ENCODE data around the gene P2RX6.

P2RX6 gene

DNA sequence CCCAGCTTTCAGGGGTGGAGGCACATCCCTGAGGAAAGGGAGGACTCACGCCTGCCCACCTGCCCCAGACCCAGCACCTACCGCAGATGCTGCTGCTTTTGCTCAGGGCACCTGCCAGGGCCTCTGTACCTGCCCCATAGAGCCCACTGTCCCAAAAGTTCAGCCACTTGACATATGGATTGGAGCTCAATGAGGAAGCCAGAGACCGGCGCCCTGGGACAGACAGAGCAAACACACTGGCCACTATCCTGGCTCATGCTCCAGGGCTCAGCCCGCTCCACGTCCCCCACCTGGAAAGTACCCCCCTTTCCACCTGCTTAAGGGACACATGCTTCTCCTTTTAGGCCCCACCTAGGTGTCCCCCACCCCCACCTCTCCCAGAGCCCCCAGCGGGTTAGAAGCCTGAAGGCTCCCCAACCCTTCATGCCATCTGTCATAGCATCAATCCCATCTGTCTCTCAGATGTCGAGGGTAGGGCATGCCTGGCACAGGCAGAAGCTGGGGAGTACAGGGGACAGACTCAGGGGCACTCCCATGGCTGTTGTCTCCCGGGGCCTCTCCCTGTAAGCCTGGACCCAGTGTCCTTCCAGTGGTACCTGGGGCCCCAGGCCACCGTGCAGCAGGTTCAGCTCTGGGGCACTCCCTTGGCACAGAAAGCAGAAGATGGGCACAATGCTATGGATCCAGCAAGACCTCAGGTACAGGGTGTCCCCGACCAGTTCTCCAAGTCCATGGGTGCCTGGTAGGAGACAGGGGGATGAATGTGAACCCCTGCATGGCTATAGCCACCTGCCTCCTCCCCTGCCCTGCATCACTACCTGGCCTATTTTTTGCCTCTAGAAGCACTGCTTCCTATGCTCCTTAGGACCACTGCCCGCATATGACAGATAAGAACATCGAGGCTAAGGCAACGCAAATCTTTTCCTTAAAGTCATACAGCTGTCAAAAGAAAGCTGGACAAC is 2.2 kb upstream of the P2RX6 start:
- DNase-seq (ENCODE audit: low spot score): no peak

DNA sequence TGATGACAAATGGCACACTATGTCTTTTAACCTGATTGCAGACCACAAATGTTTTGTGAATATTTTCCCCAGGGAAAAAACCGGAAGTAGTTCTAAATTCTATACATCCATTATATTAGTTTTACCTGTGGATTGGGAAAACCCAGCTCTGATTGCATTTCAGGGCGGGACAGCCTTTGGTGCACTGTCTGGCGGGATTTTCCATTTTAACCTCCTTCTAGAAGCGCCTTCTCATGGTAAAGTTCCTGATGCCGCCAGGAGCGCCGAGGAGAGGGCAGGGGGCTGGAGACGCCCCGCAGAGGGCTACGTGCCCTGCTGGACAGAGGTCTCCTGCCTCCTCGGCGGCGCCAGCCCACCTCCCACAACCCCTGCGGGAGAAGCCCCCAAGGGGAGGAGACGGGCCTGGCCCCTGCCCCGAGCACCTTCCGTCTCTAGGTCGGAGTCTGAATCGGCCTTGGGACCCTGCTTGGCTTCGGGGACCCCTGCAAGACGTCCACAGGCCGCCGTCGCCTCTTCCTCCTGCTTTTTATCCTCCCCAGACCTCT is 1.2 kb upstream of the P2RX6 start:
- no peak for DNase-seq (ENCODE audit: low spot score)

GRCh38 chr22:21014202-21014725 is 701 bp upstream of the P2RX6 start:
- peak; percentile 58 for DNase-seq (ENCODE audit: low spot score)

GRCh38 chr22:21015466-21016006 is 571 bp downstream of the P2RX6 start:
- no peak for DNase-seq (ENCODE audit: low spot score)

DNA sequence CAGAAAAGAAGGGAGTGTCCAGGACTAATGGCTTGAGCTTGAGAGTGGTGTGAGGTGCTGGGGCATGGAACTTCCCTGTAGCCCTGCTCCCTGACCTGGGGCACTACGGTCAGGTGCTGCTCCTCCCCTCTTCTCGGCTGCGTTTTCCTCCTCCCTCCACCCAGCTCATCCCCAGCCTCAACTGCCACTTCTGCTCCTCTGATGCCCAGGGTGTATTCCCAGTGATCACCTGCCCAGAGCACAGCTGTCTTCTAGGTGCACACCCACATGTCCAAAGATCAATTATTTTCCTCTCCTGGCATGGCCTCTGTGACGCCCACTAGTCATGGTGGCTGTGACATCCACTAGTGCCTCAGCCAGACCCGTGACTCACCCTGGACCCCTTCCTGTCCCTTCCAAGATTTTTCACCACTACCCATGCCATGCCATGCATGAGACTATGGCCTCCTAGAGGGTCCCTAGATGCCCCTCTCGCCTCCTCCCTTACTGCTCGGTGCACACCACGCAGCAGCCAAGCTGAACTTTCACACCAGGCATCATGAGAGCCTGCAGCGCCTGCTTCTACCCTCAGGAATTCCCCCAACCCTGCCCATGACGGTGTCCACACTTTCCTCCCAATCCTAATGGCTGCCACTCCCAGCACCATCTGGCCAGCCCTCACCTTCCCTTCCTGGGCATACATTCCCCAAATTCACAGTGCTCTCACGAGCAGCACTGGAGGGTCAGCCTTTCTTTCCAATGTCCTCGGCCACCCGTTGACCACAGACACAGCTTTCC is 1.9 kb downstream of the P2RX6 start:
- DNase-seq (ENCODE audit: low spot score): no peak

DNA sequence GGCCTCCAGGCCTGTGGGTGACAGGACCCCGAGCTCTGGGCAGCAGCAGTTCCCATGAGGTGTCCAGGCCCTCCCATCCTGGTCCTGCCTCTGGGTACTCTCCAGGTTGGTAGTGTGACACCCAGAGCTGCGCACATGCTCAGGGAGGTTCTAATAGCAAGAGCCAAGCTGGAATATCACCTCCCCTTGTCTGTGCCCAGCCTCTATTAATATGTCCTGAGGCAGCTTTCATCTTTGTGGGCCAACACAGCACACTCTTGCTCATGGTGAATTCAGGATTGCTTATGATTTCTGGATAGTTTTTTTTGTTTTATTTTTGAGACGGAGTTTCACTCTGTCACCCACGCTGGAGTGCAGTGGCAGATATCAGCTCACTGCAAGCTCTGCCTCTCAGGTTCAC is 3.3 kb downstream of the P2RX6 start:
- DNase-seq (ENCODE audit: low spot score): no peak

- no peak for DNase-seq (ENCODE audit: low spot score)
Measured at GRCh38 chr22:21020802-21021429, 6.0 kb downstream of the P2RX6 start.

DNA sequence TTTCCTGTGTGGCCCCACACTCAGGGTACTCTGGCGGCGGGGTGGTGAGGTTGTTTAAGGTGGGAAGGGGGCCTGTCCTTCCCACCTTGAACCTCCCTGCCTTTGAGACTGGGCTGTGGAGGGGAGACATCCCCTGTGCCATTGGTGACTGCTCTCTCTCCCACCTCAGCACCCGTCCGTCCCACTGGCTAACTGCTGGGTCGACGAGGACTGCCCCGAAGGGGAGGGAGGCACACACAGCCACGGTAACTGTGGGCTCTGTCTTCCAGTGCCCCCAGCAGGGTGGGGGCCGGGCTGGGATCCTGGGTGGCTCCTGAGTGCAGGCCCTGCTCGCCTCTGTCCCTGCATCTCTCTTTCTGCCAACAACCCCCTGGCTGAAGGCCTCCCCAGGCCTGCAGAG is 7.5 kb downstream of the P2RX6 start:
- no peak for DNase-seq (ENCODE audit: low spot score)

DNA sequence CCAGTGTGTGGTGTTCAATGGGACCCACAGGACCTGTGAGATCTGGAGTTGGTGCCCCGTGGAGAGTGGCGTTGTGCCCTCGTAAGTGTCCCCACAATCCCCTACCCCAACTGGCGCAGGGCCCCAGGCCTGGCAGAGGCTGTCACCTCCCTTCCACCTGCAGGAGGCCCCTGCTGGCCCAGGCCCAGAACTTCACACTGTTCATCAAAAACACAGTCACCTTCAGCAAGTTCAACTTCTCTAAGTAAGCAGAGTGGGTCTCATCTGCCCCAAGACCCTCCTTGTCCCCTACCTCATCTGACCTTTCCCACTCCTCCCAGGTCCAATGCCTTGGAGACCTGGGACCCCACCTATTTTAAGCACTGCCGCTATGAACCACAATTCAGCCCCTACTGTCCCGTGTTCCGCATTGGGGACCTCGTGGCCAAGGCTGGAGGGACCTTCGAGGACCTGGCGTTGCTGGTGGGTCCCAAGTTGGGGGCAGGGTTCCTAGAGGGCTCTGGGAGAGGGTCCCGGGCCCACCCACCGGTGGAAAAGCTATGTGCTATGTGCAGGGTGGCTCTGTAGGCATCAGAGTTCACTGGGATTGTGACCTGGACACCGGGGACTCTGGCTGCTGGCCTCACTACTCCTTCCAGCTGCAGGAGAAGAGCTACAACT is 8.1 kb downstream of the P2RX6 start:
- no peak for DNase-seq (ENCODE audit: low spot score)

- no peak for DNase-seq (ENCODE audit: low spot score)
Measured at GRCh38 chr22:21025266-21025665, 10.3 kb downstream of the P2RX6 start.

GRCh38 chr22:21025763-21026755 is 11.1 kb downstream of the P2RX6 start:
- no peak for DNase-seq (ENCODE audit: low spot score)

- no peak for DNase-seq (ENCODE audit: low spot score)
Measured at GRCh38 chr22:21026783-21027692, 12.1 kb downstream of the P2RX6 start.

GRCh38 chr22:21028277-21029251 is 13.6 kb downstream of the P2RX6 start:
- DNase-seq (ENCODE audit: low spot score): no peak

GRCh38 chr22:21029486-21030025 is 14.6 kb downstream of the P2RX6 start:
- DNase-seq (ENCODE audit: low spot score): no peak

GRCh38 chr22:21030032-21030431 is 15.1 kb downstream of the P2RX6 start:
- DNase-seq (ENCODE audit: low spot score): no peak

DNA sequence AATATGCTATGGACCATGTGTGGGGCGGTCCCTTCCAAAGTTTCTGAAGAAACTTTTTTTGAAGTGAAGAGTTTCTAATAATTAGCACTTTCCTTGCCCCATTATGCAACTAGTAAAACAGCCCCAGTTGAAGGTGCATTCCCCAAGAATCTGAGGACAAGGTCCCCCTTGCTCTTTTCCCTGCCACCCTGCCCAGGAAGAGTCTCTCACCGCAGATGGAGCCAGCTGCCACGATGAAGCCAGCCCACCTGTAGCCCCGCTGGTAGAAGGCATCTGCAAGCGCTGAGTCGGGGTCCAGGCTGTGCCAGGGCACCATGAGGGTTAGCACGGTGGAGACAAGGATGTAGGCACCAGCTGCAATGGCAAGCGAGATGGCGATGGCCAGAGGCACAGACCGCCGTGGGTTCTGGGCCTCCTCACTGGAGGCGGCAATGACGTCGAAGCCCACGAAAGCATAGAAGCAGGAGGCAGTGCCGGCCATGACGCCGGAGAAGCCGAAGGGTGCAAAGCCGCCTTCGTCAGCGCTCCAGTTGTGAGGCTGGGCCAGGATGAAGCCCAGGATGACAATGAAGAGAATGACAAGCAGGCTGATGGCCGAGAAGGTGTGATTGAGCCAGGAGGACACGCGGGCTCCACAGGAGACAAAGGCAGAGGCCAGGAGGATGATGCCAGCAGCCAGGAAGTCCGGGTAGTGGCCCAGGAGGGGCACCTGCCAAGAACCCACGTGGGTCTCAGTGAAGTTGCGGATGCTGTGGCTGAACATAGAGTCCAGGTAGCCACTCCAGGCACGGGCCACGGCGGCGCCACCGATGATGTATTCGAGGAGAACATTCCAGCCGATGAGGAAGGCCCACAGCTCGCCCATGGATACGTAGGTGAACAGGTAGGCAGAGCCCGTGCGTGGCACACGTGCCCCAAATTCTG is 15.9 kb downstream of the P2RX6 start:
- DNase-seq (ENCODE audit: low spot score): no peak

Measured in hematopoietic multipotent progenitor cell treated with erythropoietin and hydrocortisone succinate and interleukin-3 and kit ligand, for 15 days (in vitro differentiated cells).